ENCODE data around the gene RPL13. TPM values are rescaled to one million over a fixed set of nuclear protein-coding genes. Genes with fewer than 3 reads are reported as not detected.

The RPL13 gene
- total and polyA plus RNA-seq, 2 of the 13 experiments (the other 11 are each of a cell fraction or from before 2014, with no cell fraction given), result 2,988 to 4,411 TPM

- ChIA-PET CTCF (ENCODE audit: low intra/inter-chr PET ratio, low total read pairs) (no interaction called here), POLR2A (no interaction called here)
- Histone ChIP-seq H2AFZ (ENCODE audit: low read length) (no peak overlapping the region), H4K20me1 (ENCODE audit: insufficient read depth, low read length) (0 out of 2 replicates have a peak, but pooled peaks cover 3% of the 10 kb centered on the region), H3K79me2 (ENCODE audit: insufficient read depth, low read length) (no peaks in the 10 kb centered on the region), H3K4me3 (replicated peaks in 1 of 3; ENCODE audit: insufficient read depth in 1 of 3, low read depth in 2 of 3, low read length in 3 of 3) (no peak overlapping the region), H3K9me3 (ENCODE audit: low read length) (no peaks in the 10 kb centered on the region), H3K4me1 (ENCODE audit: insufficient read depth, low read length) (0 out of 2 replicates have a peak, but pooled peaks cover 4% of the 10 kb centered on the region), H3K9ac (ENCODE audit: insufficient read depth, low read depth, low read length) (no peak overlapping the region), H3K36me3 (replicated peaks in 1 of 2; ENCODE audit: control insufficient read depth in 1 of 2, insufficient read depth in 2 of 2, low read length in 2 of 2) (peaks cover 37 to 59% of the 10 kb centered on the region in 2 experiments), H3K27me3 (ENCODE audit: control insufficient read depth in 1 of 2, insufficient read depth in 2 of 2, low read length in 2 of 2) (no peaks in the 10 kb centered on the region; a peak in 1 of 5 replicates), H3K4me2 (ENCODE audit: low read depth, low read length) (no peak overlapping the region), H3K27ac (ENCODE audit: extremely low read length, insufficient read depth, low read length) (no peak overlapping the region)
- DNase-seq (ENCODE audit: low spot score) (no peak), ATAC-seq (no peak), FAIRE-seq (no peak)
- BruUV-seq (replicated peaks), result no TSS peak
- TF ChIP-seq BATF2 (CRISPR knock-in tag; IDR thresholded peaks at IDR 0.05), result 0 out of 2 replicates have a peak, but pooled peaks have one; percentile 26
- TF ChIP-seq SCMH1 (CRISPR knock-in tag; IDR thresholded peaks at IDR 0.05; ENCODE audit: borderline replicate concordance), result no peak
- no peak for TF ChIP-seq ONECUT2 (CRISPR knock-in tag; IDR thresholded peaks at IDR 0.05)
- intact Hi-C loops (cut with micrococcal nuclease; ENCODE audit: unreplicated experiment) (no loop called here), in situ Hi-C loops (cut with HindIII; ENCODE audit: extremely low pct_ligation_motif_present, low pct_unique_long_range_greater_than_20kb) (no loop called here)
- WGBS (ENCODE audit: low lambda C conversion rate), result 100% methylated on average over 3 of the region's 7 CpGs
Measured at GRCh38 chr16:89537549-89537925, 22.9 kb upstream of the RPL13 start.

- H4K20me1 ChIP-seq (ENCODE audit: insufficient read depth, low read length), result 0 out of 2 replicates have a peak, but pooled peaks cover 3% of the 10 kb centered on the region
- 99% methylated on average over 6 of the region's 12 CpGs for WGBS (ENCODE audit: low lambda C conversion rate)
- H3K36me3 ChIP-seq (replicated peaks in 1 of 2; ENCODE audit: control insufficient read depth in 1 of 2, insufficient read depth in 2 of 2, low read length in 2 of 2), result peaks cover 37 to 52% of the 10 kb centered on the region in 2 experiments
- no peak overlapping the region for H3K4me3 ChIP-seq (replicated peaks in 1 of 3; ENCODE audit: insufficient read depth in 1 of 3, low read depth in 2 of 3, low read length in 3 of 3)
- FAIRE-seq (no peak), ATAC-seq (no peak), DNase-seq (ENCODE audit: low spot score) (no peak)
- BruUV-seq (replicated peaks), result no TSS peak
- ChIA-PET CTCF (ENCODE audit: low intra/inter-chr PET ratio, low total read pairs) (no interaction called here), POLR2A (no interaction called here)
- no peaks in the 10 kb centered on the region for H3K9me3 ChIP-seq (ENCODE audit: low read length)
- TF ChIP-seq AGO2 (optimal IDR thresholded peaks at IDR 0.05; ENCODE audit: low read depth, low read length), result peak; percentile 66
- no peak for TF ChIP-seq ZBTB25 (CRISPR knock-in tag; IDR thresholded peaks at IDR 0.05)
- TF ChIP-seq DDIT3 (CRISPR knock-in tag; IDR thresholded peaks at IDR 0.05), result no peak
- intact Hi-C loops (cut with micrococcal nuclease; ENCODE audit: unreplicated experiment), result no loop called here
- no peaks in the 10 kb centered on the region for H3K79me2 ChIP-seq (ENCODE audit: insufficient read depth, low read length)
- in situ Hi-C loops (cut with HindIII; ENCODE audit: extremely low pct_ligation_motif_present, low pct_unique_long_range_greater_than_20kb), result no loop called here
- H3K27ac ChIP-seq (ENCODE audit: extremely low read length, insufficient read depth, low read length), result no peak overlapping the region
- 0 out of 2 replicates have a peak, but pooled peaks cover 4% of the 10 kb centered on the region for H3K4me1 ChIP-seq (ENCODE audit: insufficient read depth, low read length)
- H3K9ac ChIP-seq (ENCODE audit: insufficient read depth, low read depth, low read length), result no peak overlapping the region
- H3K4me2 ChIP-seq (ENCODE audit: low read depth, low read length), result no peak overlapping the region
- H3K27me3 ChIP-seq (ENCODE audit: control insufficient read depth in 1 of 2, insufficient read depth in 2 of 2, low read length in 2 of 2), result no peaks in the 10 kb centered on the region; a peak in 1 of 5 replicates
- H2AFZ ChIP-seq (ENCODE audit: low read length), result no peak overlapping the region
Measured at GRCh38 chr16:89538286-89538685, 22.2 kb upstream of the RPL13 start.
